ENCODE measurements around the gene DRG2. TPM values are rescaled to one million over a fixed set of nuclear protein-coding genes. Genes with fewer than 3 reads are reported as not detected.

The DRG2 gene
- total RNA-seq, 1 donor from 2014 or later: 35.1 TPM

DNA sequence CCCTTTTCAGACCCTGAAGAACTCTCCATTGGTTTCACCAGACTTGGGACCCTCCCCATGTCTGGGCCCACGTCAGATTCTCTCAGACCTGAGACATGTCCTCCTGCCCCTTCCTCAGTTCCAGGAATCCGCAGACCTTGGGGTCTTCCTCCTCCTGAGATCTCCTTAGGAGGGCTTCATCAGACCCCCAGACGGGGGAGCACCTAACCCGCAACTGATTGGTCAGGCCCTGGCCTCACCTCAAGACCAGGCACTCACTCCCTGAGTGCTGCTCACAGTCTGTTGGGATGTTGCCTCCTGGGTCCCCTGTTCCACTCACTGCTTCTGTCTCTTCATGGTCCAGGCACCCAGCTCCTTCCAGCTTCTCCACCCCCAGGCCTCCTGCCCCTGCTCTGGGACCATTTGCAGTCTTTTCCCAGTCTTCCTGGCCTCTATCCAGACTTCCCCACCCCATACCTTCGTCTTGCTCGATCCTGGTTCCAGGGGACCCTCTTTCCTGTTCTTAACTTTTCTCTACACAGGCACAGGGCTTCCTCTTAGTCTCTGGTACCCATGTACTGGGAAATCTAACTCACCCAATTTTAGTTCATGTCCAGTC lies 47.4 kb upstream of the DRG2 start:
- DNase-seq: no peak
- Histone ChIP-seq H3K27me3 (no peaks in the 10 kb centered on the region), H3K36me3 (no peaks in the 10 kb centered on the region), H3K4me1 (peaks cover 28% of the 10 kb centered on the region), H3K4me3 (peak overlapping the region; percentile 94), H3K27ac (no peak overlapping the region), H3K9me3 (no peaks in the 10 kb centered on the region)
- TF ChIP-seq, protein P1, sequence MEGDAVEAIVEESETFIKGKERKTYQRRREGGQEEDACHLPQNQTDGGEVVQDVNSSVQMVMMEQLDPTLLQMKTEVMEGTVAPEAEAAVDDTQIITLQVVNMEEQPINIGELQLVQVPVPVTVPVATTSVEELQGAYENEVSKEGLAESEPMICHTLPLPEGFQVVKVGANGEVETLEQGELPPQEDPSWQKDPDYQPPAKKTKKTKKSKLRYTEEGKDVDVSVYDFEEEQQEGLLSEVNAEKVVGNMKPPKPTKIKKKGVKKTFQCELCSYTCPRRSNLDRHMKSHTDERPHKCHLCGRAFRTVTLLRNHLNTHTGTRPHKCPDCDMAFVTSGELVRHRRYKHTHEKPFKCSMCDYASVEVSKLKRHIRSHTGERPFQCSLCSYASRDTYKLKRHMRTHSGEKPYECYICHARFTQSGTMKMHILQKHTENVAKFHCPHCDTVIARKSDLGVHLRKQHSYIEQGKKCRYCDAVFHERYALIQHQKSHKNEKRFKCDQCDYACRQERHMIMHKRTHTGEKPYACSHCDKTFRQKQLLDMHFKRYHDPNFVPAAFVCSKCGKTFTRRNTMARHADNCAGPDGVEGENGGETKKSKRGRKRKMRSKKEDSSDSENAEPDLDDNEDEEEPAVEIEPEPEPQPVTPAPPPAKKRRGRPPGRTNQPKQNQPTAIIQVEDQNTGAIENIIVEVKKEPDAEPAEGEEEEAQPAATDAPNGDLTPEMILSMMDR (IDR thresholded peaks at IDR 0.05): no peak
- ATAC-seq: no peak
- intact Hi-C loops (cut with DNase I): no loop called here

DNA sequence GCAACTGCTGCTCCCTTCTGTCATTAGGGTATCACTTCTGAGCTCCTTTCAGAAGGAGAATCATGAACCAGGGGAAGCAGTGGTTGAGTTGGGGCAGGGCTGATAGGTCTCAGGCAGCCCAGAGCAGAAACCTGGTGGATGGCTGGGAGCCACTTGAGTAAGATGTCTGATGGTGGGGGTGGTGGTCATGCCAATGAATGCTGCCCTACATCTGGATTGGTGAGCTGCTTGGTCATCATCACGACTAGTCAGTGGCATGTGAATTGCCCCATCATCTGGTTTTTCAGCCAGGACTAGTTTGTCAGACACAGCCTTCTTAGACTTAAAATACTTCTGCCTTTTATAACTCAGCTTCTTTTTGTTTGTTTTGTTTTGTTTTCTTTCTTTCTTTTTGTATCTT lies 46.0 kb upstream of the DRG2 start:
- Histone ChIP-seq H3K4me1 (peaks cover 28% of the 10 kb centered on the region), H3K9me3 (no peaks in the 10 kb centered on the region), H3K27ac (no peak overlapping the region), H3K27me3 (no peaks in the 10 kb centered on the region), H3K4me3 (no peak overlapping the region), H3K36me3 (peaks cover 8% of the 10 kb centered on the region)
- ATAC-seq (no peak), DNase-seq (no peak)
- TF ChIP-seq, protein P1 (IDR thresholded peaks at IDR 0.05): no peak
- intact Hi-C loops (cut with DNase I): no loop called here

DNA sequence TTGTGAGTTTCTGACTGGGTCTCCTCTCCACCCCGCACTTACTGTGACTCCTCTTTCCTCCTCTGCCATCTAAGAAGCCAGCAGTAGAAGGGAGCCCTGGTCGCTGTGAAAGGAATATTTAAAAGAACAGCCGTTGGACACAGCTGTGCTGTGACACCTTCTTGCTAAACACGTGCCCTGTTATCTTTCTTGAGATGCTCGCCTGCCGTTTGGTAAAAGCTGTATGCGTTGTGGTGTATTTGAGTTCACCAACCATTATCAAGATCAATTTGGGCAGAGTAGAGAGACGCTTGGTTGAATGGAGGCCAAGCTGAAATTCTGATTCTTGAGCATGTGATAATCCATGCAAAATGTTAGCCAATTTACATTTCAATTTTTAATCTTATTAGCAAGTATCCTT lies 44.8 kb upstream of the DRG2 start:
- no peak for ATAC-seq
- intact Hi-C loops (cut with DNase I): no loop called here
- TF ChIP-seq, protein P1 (IDR thresholded peaks at IDR 0.05): no peak

DNA sequence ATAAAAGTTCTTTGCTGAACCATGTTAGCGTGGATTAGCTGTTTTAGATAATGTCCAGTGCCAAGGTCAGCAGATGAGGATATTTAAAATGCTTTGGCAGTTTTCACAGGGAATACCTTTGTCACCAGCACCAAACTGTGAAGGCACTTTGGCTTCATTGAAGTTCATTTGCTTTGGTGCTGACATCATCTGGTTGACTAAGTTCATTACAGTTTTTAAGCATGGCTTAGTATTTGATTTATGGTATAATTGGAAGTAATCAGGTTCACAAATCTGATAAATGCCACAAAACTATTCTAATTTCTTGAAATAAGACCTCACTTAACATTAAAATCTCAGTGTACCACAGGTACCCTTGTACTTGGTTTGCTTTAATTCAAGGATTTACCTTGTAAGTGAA lies 44.3 kb upstream of the DRG2 start:
- Histone ChIP-seq H3K36me3 (peaks cover 15% of the 10 kb centered on the region), H3K9me3 (no peaks in the 10 kb centered on the region), H3K4me3 (no peak overlapping the region), H3K27me3 (no peaks in the 10 kb centered on the region), H3K4me1 (peaks cover 11% of the 10 kb centered on the region), H3K27ac (no peak overlapping the region)
- TF ChIP-seq, protein P1 (IDR thresholded peaks at IDR 0.05): no peak
- intact Hi-C loops (cut with DNase I): no loop called here
- ATAC-seq (no peak), DNase-seq (no peak)

More for the DNA sequence above, 44.8 kb upstream of the DRG2 start:
- Histone ChIP-seq H3K4me3 (no peak overlapping the region), H3K9me3 (no peaks in the 10 kb centered on the region), H3K27ac (no peak overlapping the region), H3K27me3 (no peaks in the 10 kb centered on the region), H3K36me3 (peaks cover 15% of the 10 kb centered on the region), H3K4me1 (peaks cover 16% of the 10 kb centered on the region)
- DNase-seq: no peak

DNA sequence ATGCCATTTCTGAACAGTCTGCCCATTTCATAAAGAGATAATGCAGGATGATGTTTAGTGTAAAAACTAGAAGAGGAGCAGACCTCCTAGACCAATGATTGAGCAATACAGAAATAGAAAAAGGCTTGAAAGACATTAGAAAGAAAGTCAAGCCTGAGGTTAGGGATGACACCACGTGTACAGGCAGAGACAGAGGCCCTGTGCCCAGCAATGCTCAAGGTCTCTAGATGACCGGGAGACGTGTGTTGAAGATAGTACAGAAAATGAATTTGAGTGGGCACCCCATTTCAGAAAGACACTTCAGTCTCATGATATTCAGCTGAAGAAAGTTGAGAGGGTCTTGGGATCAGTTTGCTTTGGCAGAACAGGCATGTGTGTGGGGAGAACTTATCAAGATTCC lies 43.1 kb upstream of the DRG2 start:
- peaks cover 15% of the 10 kb centered on the region for H3K36me3 ChIP-seq
- H3K9me3 ChIP-seq: no peaks in the 10 kb centered on the region
- ATAC-seq: no peak
- H3K27ac ChIP-seq: no peak overlapping the region
- TF ChIP-seq, protein P1 (IDR thresholded peaks at IDR 0.05): no peak
- intact Hi-C loops (cut with DNase I): no loop called here
- H3K4me3 ChIP-seq: no peak overlapping the region
- DNase-seq: no peak
- no peaks in the 10 kb centered on the region for H3K27me3 ChIP-seq
- H3K4me1 ChIP-seq: peaks cover 10% of the 10 kb centered on the region

All from upper lobe of right lung (tissue), 1 donor.